Gastroesophageal sphincter (tissue), 3 donors: ENCODE results near the gene SNX12.

Experiments used
- EP300 ChIP-seq: sonication (generic); formaldehyde crosslinking; IDR thresholded peaks from one replicate; pipeline ENCODE4 v1.6.1; 2017; ENCODE audit warnings: antibody characterized with exemption, mild to moderate bottlenecking
- POLR2A ChIP-seq, 2 donors: fragments of 450-650 bp; IDR thresholded peaks; one replicate each; pipeline ENCODE4 v1.6.1; 2017; ENCODE audit warnings: antibody characterized with exemption in 2 of 2, mild to moderate bottlenecking in 2 of 2, moderate library complexity in 1 of 2
- TF ChIP-seq, protein P1 (sequence below), 4 experiments: fragments of 200-600 bp in 2 of 4; fragments of 450-650 bp in 2 of 4; sonication (generic) in 1 of 4; IDR thresholded peaks; one replicate each; pipeline ENCODE4 v1.5.1; 2017 to 2019; ENCODE audit warnings: antibody characterized with exemption in 4 of 4, mild to moderate bottlenecking in 2 of 4, moderate library complexity in 2 of 4

DNA sequence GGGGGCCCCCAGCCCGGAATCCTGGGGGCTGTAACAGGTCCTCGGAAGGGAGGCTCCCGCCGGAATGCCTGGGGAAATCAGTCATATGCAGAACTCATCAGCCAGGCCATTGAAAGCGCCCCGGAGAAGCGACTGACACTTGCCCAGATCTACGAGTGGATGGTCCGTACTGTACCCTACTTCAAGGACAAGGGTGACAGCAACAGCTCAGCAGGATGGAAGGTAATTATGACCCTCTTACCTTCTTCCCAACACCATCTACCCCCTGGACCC lies 28.6 kb upstream of the SNX12 start:
- TF ChIP-seq, protein P1, sequence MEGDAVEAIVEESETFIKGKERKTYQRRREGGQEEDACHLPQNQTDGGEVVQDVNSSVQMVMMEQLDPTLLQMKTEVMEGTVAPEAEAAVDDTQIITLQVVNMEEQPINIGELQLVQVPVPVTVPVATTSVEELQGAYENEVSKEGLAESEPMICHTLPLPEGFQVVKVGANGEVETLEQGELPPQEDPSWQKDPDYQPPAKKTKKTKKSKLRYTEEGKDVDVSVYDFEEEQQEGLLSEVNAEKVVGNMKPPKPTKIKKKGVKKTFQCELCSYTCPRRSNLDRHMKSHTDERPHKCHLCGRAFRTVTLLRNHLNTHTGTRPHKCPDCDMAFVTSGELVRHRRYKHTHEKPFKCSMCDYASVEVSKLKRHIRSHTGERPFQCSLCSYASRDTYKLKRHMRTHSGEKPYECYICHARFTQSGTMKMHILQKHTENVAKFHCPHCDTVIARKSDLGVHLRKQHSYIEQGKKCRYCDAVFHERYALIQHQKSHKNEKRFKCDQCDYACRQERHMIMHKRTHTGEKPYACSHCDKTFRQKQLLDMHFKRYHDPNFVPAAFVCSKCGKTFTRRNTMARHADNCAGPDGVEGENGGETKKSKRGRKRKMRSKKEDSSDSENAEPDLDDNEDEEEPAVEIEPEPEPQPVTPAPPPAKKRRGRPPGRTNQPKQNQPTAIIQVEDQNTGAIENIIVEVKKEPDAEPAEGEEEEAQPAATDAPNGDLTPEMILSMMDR (IDR thresholded peaks at IDR 0.05), result no peak
- TF ChIP-seq EP300, result no peak
- TF ChIP-seq POLR2A (IDR thresholded peaks at IDR 0.05), result no peak
